ENCODE results near the gene P4HTM.

Gene P4HTM, protein sequence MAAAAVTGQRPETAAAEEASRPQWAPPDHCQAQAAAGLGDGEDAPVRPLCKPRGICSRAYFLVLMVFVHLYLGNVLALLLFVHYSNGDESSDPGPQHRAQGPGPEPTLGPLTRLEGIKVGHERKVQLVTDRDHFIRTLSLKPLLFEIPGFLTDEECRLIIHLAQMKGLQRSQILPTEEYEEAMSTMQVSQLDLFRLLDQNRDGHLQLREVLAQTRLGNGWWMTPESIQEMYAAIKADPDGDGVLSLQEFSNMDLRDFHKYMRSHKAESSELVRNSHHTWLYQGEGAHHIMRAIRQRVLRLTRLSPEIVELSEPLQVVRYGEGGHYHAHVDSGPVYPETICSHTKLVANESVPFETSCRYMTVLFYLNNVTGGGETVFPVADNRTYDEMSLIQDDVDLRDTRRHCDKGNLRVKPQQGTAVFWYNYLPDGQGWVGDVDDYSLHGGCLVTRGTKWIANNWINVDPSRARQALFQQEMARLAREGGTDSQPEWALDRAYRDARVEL

DNA sequence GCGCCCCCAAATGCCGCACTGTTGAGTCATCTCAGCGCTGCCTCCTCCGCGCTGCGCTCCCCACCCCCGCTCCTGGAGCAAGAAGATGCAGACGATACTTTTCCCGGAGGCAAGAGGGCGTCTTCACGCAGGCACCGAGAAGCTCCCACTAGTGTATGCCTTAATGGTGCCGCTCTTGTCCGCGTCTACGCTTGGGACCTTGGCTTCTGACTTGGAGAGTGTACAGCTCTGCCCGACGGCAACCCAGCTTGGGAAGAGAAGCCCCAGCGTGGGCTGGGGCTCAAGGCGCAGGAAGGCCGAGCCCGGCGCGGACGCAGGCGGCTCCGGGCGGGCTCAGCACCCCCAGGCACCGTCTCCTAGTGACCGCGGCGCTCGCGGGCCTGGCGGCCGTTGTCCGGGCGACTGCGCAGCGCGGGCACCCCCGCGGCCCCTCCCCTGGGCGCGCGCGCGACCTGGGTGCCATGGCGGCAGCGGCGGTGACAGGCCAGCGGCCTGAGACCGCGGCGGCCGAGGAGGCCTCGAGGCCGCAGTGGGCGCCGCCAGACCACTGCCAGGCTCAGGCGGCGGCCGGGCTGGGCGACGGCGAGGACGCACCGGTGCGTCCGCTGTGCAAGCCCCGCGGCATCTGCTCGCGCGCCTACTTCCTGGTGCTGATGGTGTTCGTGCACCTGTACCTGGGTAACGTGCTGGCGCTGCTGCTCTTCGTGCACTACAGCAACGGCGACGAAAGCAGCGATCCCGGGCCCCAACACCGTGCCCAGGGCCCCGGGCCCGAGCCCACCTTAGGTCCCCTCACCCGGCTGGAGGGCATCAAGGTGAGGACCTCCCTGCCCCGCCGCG, at the start of gene P4HTM:
TSS of gene P4HTM (plus strand) at position 446 of the 840 bp plus-strand sequence. CDS start at position 462, 16 bp downstream.
- peak; percentile 62 to 79 for DNase-seq

DNA sequence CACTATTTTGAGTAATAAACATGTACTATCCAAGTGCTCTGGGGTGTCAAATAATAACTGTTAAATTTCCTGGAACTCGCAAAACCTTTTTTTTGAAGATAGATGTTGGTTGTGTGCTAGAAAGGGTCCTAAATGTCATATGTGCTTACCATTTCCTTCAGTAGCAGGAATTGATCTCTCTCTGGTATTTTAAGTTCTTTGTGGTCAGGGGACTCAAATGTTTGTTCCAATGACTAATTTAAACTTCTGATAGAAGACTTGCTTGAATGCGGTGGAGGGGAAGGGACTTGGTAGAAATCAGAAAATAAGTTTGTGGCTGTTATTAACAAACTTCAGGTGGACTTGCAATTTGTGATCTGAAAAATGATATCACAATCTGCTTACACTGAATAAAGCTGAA, 44.6 kb upstream of the P4HTM start:
- no peak for DNase-seq

- DNase-seq = no peak
Measured at GRCh38 chr3:48945891-48946549, 44.0 kb upstream of the P4HTM start.

- no peak for DNase-seq
Measured at GRCh38 chr3:48949376-48949717, 40.7 kb upstream of the P4HTM start.

DNA sequence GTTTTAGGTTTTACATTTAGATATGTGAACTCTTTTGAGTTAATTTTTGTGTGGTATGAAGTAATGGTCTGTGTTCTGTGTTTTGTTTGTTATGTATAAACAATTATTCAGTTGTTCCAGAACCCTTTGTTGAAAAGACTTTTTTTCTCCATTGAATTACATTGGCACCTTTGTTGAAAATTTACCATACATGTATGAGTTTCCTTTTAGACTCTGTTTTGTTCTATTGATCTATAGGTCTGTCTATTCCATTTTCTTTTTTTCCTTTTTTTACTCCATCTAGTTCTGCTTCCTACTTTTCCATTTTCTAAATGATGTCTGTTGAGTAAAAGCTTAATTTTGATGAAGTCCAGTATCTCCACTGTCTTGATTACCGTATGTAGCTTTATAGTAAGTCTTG, 40.0 kb upstream of the P4HTM start:
- DNase-seq = no peak

DNA sequence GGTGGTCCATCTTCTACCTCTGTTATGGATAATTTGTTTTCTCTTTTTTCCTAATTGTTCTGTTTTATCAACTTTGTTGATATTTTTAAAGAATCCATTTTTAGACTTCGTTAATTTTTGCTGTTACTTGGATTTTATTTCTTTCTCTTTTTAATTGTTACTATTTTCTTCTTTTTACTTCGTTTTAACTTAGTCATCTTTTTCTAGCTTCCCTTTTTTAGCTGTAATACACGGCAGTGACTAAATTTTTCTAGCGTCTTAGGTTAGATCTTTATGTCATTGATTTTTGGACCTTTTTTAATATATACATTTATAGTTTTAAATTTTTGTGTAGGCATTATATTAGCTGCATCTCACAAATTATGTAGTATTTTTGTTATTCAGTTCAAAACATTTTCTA, 38.3 kb upstream of the P4HTM start:
- no peak for DNase-seq

- no peak for DNase-seq
Measured at GRCh38 chr3:48952510-48953118, 37.4 kb upstream of the P4HTM start.

- DNase-seq = no peak
Measured at GRCh38 chr3:48957006-48957705, 32.9 kb upstream of the P4HTM start.

- no peak for DNase-seq
Measured at GRCh38 chr3:48960841-48961413, 29.1 kb upstream of the P4HTM start.

GRCh38 chr3:48962340-48962739, 27.7 kb upstream of the P4HTM start:
- no peak for DNase-seq

DNA sequence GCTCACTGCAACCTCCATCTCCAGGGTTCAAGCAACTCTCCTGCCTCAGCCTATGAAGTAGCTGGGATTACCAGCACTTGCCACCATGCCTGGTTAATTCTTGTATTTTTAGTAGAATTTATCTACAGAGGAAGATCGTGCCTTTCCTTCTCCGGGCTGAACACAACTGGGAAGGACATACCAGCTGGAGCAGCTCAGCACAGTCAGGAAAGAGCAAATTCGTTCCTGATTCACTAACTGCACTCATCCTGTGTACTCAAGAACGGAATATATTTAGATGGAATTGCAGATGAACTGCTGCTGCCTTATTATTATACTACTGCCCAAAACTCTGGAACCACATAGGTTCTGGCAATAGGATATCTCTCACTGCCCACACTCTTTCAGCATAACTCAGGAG, 27.1 kb upstream of the P4HTM start:
- DNase-seq = no peak

- DNase-seq = no peak
Measured at GRCh38 chr3:48963591-48963990, 26.4 kb upstream of the P4HTM start.

- DNase-seq = no peak
Measured at GRCh38 chr3:48966367-48966766, 23.7 kb upstream of the P4HTM start.

DNA sequence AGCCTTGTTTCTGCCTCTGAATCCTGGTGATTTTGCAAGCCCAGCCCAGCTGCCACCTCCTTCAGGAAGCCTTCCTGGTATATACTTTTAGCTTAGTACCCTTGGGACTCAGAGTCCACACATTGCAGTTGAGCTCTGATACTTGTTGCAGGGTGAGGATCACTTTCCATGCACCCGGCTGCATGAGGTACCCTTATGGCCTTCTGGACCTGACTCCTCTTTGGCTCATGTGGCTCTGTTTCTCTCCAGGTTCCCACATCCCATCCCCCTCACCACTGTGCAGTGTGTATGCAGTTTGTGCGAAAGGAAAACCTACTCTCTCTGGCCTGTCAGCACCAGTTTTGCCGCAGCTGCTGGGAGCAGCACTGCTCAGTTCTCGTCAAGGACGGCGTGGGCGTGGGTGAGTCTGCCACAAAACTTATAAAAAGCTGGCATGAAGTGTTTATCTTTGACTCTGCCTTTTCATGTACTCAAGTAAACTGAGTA, 23.1 kb upstream of the P4HTM start:
- no peak for DNase-seq

DNA sequence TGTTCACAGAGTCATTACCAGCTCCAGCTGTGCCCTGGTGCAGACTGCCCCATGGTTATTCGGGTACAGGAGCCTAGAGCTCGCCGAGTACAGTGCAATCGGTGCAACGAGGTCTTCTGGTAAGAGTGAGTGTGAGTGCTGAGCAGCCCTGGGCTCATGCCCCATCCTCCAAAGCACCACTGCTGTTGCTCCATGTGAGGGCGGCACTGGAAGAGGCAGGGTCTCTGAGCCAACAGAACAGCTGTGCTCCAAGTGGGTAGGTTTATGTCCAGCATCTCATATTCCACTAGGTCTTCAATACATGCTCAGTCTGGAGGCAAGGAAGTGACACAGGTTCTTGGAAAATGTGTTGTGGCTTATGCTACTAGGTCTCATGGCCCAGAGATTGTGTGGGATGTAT, 19.5 kb upstream of the P4HTM start:
- DNase-seq = no peak

GRCh38 chr3:48974076-48974864, 15.8 kb upstream of the P4HTM start:
- DNase-seq = no peak

DNA sequence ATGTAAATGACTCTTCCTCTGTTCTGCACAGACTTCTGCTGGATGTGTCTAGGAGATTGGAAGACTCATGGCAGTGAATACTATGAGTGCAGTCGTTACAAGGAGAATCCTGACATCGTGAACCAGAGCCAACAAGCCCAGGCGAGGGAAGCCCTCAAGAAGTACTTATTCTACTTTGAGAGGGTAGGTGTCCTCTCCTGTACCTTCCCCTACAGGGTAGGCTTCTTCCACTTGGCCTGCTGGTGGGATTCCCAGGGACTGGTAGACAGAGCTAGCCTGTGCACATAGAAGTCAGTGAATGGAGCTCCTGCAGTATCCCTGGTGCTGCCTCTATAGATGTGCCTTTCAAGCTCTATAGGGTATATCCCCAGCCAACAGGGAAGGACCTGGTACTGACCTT, 10.6 kb upstream of the P4HTM start:
- no peak for DNase-seq

DNA sequence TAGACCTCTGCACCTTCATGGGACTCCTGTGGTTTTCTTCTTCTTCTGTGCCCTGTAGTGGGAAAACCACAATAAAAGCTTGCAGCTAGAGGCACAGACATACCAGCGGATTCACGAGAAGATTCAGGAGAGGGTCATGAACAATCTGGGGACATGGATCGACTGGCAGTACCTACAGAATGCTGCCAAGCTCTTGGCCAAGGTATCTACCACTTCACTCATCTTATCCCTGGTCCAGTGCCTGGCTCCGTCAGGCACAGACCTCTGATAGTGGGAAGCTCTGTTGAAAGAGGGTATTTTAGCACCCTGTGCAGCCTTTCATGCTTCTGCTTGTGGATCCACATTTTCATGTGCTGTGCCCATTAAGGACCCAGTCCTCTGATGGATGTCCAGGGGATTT, 9.7 kb upstream of the P4HTM start:
- DNase-seq = no peak

DNA sequence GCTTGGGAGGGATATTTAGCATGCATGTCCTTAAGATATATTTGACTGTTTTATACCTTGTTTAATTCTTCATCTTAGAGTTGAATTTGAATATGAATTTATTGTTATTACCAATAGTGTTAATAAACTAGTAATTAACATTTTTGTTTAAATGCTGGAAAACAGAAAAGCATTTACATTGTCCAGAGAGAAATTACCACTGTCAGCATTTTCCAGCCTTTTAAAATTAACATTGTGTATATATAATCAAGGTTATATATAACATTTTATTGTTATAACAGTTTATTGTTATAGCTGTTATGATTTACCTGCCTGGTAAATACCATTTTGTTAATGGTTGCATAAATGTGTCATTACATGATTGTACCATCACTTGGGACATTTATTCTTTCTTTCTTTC, 8.0 kb upstream of the P4HTM start:
- no peak for DNase-seq

- no peak for DNase-seq
Measured at GRCh38 chr3:48982686-48983085, 7.4 kb upstream of the P4HTM start.

DNA sequence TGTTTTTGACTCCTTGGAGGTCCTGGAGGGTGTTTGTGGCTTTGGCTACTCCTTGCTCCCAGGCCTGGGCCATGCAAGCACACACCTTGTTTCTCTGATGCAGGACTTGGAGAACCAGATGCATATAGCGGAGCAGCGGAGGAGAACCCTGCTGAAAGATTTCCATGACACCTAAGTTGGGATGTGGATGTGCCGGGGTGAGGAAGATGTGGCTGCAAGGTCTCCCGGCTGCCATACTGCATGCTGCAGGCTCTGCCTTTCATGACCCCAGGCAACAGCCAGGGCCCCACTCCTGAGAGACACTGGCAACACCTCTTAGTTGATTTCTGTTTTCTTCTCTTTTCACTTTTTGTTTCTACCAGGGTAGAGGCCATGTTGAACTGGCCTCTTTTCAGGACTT, 6.9 kb upstream of the P4HTM start:
- no peak for DNase-seq
